ENCODE measurements around the gene RRP36.
"Not testable (repeated sequence)": the region's sequence is repeated elsewhere in the genome, so short reads cannot be mapped to it uniquely, and the experiment has no call there.

The RRP36 gene

GRCh38 chr6:43021270-43022047 lies at the start of gene RRP36:
TSS of gene RRP36 (plus strand) at chr6:43021623. CDS start at chr6:43021655, 32 bp downstream.
- peak; percentile 65 for DNase-seq

- DNase-seq = no peak
Observed at GRCh38 chr6:42971746-42972327, 49.6 kb upstream of the RRP36 start.

GRCh38 chr6:42973926-42974325 lies 47.5 kb upstream of the RRP36 start:
- no peak for DNase-seq

- DNase-seq = no peak
Observed at GRCh38 chr6:42974919-42975505, 46.4 kb upstream of the RRP36 start.

GRCh38 chr6:42978487-42978838 lies 43.0 kb upstream of the RRP36 start:
- DNase-seq = no peak

- DNase-seq = peak; percentile 85
Observed at GRCh38 chr6:42978839-42979522, 42.4 kb upstream of the RRP36 start, which contains the start of gene PEX6. TSS of gene PEX6 (minus strand) at chr6:42979181. CDS start at chr6:42979150, 31 bp downstream.

- DNase-seq = peak; percentile 26
Observed at GRCh38 chr6:42979523-42980177, 41.8 kb upstream of the RRP36 start.

GRCh38 chr6:42981836-42982235 lies 39.6 kb upstream of the RRP36 start:
- no peak for DNase-seq

- DNase-seq = peak; percentile 99
Observed at GRCh38 chr6:42984001-42984923, 37.2 kb upstream of the RRP36 start, which contains the start of gene PPP2R5D. TSS of gene PPP2R5D (plus strand) at chr6:42984570. CDS start at chr6:42984678, 108 bp downstream.

GRCh38 chr6:42984924-42985475 lies 36.4 kb upstream of the RRP36 start:
- DNase-seq = no peak

GRCh38 chr6:42987533-42988451 lies 33.6 kb upstream of the RRP36 start:
- no peak for DNase-seq

- no peak for DNase-seq
Observed at GRCh38 chr6:42988486-42989020, 32.9 kb upstream of the RRP36 start.

GRCh38 chr6:42989923-42990322 lies 31.5 kb upstream of the RRP36 start:
- DNase-seq = no peak

- DNase-seq = no peak
Observed at GRCh38 chr6:42993445-42993844, 28.0 kb upstream of the RRP36 start.

- no peak for DNase-seq
Observed at GRCh38 chr6:42996513-42996912, 24.9 kb upstream of the RRP36 start.

GRCh38 chr6:42998205-42998604 lies 23.2 kb upstream of the RRP36 start:
- not testable (repeated sequence) for DNase-seq

GRCh38 chr6:43001843-43002242 lies 19.6 kb upstream of the RRP36 start:
- no peak for DNase-seq

GRCh38 chr6:43005844-43006243 lies 15.6 kb upstream of the RRP36 start:
- no peak for DNase-seq

GRCh38 chr6:43006251-43006650 lies 15.2 kb upstream of the RRP36 start:
- DNase-seq = no peak

GRCh38 chr6:43007126-43007525 lies 14.3 kb upstream of the RRP36 start:
- no peak for DNase-seq

Measured in fibroblast of skin of right quadriceps (primary cell).